BLaER1 (cell line): ENCODE measurements around the gene AFG1L.
"Not testable (repeated sequence)": the region's sequence is repeated elsewhere in the genome, so short reads cannot be mapped to it uniquely, and the experiment has no call there.

Experiments used
- H3K27ac ChIP-seq: shearing (Covaris generic); formaldehyde crosslinking; 2 replicates; pipeline ENCODE4 v1.8.1; 2022
- H3K27me3 ChIP-seq: shearing (Covaris generic); formaldehyde crosslinking; 2 replicates; pipeline ENCODE4 v1.8.1; 2022
- H3K36me3 ChIP-seq: shearing (Covaris generic); formaldehyde crosslinking; 2 replicates; pipeline ENCODE4 v1.8.1; 2022
- H3K4me1 ChIP-seq: shearing (Covaris generic); formaldehyde crosslinking; 2 replicates; pipeline ENCODE4 v1.8.1; 2022
- H3K4me2 ChIP-seq: shearing (Covaris generic); formaldehyde crosslinking; 2 replicates; pipeline ENCODE4 v1.8.1; 2022
- H3K4me3 ChIP-seq: shearing (Covaris generic); formaldehyde crosslinking; 2 replicates; pipeline ENCODE4 v1.8.1; 2022
- H3K9ac ChIP-seq: shearing (Covaris generic); formaldehyde crosslinking; 2 replicates; pipeline ENCODE4 v1.8.1; 2022
- H3K9me3 ChIP-seq: shearing (Covaris generic); formaldehyde crosslinking; 2 replicates; pipeline ENCODE4 v1.8.1; 2022
- H4K20me1 ChIP-seq: shearing (Covaris generic); formaldehyde crosslinking; 2 replicates; pipeline ENCODE4 v1.8.1; 2022
- Cebpa-rat ChIP-seq: shearing (Covaris generic); IDR thresholded peaks from 2 replicates; pipeline ENCODE4 v1.8.1; 2022

The AFG1L gene

DNA sequence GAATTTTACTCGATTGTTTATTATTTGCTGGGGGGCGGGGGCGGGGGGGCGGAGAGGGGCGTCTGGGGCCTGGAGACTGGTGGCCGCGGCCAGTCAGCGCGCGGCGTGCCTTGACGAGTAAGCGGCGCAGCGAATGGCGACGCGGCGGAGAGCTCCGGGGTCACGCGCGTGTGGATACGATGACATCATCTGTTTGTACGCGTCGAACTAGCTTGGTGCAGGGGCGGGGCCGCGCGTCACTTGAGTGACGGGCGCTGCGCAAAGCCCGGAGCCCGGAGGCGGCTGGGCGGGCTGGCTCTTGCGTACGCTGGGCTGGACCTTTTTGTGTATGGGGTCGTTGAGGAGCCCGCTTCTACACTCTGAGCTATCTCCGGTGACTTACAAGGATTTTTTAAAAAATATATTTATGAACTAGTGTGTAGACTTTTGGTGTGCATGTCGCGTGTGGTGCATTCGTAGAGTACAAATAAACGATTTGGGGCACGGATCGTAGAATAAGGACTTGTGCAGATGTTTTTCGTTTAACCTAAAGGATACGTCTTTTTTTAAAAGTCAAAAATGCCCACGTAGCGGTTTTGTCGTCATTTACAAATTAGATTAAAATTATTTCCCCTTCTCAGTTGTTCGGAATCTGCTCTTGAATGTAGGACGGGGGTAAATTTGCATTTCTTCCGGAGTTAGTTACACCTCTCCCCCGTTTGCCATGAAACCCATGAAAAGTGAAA, 263.7 kb downstream of the AFG1L start:
- TF ChIP-seq Cebpa-rat = no peak
- Histone ChIP-seq H3K4me1 (peaks cover 32% of the 10 kb centered on the region), H3K36me3 (peaks cover 11% of the 10 kb centered on the region; the same call in 1 of the 2 replicates), H3K27me3 (peaks cover 16% of the 10 kb centered on the region; the same call in 1 of the 2 replicates), H3K27ac (peak overlapping the region; percentile 91), H3K4me2 (peak overlapping the region; percentile 95), H3K9ac (peak overlapping the region; percentile 90), H3K4me3 (peak overlapping the region; percentile 93), H3K9me3 (no peaks in the 10 kb centered on the region), H4K20me1 (peaks cover 28% of the 10 kb centered on the region)

DNA sequence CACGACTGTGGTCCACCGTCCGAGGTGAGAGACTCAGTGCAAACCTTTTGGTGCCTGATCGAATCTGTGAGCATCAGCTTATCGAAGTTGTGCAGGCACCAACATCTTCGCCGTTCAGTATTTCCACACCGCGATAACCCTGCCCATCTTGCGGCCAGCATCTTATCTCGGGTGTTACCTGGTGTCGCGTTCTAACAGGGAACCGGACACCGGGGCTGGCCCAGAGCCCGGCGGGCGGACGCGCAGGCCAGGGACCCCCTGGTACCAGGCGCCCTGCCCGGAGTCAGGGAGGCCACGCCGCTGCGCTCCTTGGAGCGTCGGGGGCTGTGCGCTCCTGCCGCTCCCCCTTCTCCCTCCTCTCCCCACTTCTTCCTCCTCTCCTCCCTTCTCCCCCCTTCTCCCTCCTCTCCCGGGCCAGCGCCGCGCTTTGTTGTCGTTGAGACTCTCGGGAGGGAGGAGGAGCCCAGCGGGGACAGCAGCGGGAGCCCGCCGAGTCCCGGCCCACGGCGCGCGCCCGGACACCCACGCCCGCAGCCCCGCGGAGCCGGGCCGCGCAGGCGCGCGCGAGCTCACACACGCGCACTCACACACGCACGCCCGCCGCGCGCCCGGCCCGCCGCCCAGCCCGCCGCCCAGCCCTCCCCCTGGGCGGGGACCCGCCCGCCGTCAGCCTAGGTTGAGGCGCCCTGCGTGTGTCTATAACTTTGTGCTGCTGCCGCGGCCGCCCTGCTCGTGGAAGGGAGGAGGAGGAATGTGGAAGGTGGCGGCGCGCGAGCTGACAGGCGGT, 264.4 kb downstream of the AFG1L start:
- TF ChIP-seq Cebpa-rat = no peak
- peaks cover 35% of the 10 kb centered on the region for H4K20me1 ChIP-seq
- peak overlapping the region; percentile 90 for H3K9ac ChIP-seq
- H3K4me2 ChIP-seq = peak overlapping the region; percentile 95
- peak overlapping the region; percentile 83 for H3K27ac ChIP-seq
- no peaks in the 10 kb centered on the region for H3K9me3 ChIP-seq
- peaks cover 39% of the 10 kb centered on the region for H3K4me1 ChIP-seq
- H3K4me3 ChIP-seq = peak overlapping the region; percentile 93
- H3K27me3 ChIP-seq = peaks cover 16% of the 10 kb centered on the region; the same call in 1 of the 2 replicates
- H3K36me3 ChIP-seq = peaks cover 11% of the 10 kb centered on the region; the same call in 1 of the 2 replicates

GRCh38 chr6:108559884-108560462, 265.1 kb downstream of the AFG1L start:
- Histone ChIP-seq H3K27ac (peak overlapping the region; percentile 83), H3K9me3 (no peaks in the 10 kb centered on the region), H3K27me3 (peaks cover 16% of the 10 kb centered on the region; the same call in 1 of the 2 replicates), H4K20me1 (peaks cover 42% of the 10 kb centered on the region), H3K9ac (peak overlapping the region; percentile 90), H3K4me1 (peaks cover 46% of the 10 kb centered on the region), H3K4me3 (peak overlapping the region; percentile 93), H3K36me3 (peaks cover 11% of the 10 kb centered on the region; the same call in 1 of the 2 replicates), H3K4me2 (peak overlapping the region; percentile 95)
- no peak for TF ChIP-seq Cebpa-rat

GRCh38 chr6:108560463-108561308, 265.8 kb downstream of the AFG1L start, which contains the start of gene FOXO3:
TSS of gene FOXO3 (plus strand) at chr6:108560917. CDS start at chr6:108561209, 292 bp downstream.
- Histone ChIP-seq H3K27ac (peak within 1 kb of the TSS; percentile 83), H3K4me3 (peak within 1 kb of the TSS; percentile 93), H3K9ac (peak within 1 kb of the TSS; percentile 90), H3K4me2 (peak within 1 kb of the TSS; percentile 95), H3K4me1 (peaks cover 53% of the 10 kb centered on the region), H3K27me3 (peaks cover 16% of the 10 kb centered on the region; the same call in 1 of the 2 replicates), H3K36me3 (peaks cover 11% of the 10 kb centered on the region; the same call in 1 of the 2 replicates), H3K9me3 (no peaks in the 10 kb centered on the region), H4K20me1 (peaks cover 49% of the 10 kb centered on the region)
- no peak for TF ChIP-seq Cebpa-rat

DNA sequence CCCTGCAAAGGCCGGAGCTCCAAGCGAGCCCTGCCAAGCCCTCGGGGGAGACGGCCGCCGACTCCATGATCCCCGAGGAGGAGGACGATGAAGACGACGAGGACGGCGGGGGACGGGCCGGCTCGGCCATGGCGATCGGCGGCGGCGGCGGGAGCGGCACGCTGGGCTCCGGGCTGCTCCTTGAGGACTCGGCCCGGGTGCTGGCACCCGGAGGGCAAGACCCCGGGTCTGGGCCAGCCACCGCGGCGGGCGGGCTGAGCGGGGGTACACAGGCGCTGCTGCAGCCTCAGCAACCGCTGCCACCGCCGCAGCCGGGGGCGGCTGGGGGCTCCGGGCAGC, 266.4 kb downstream of the AFG1L start:
- H3K27ac ChIP-seq = 0 out of 2 replicates have a peak overlapping the region, but pooled peaks have one; percentile 33

GRCh38 chr6:108561742-108562502, 267.1 kb downstream of the AFG1L start:
- Histone ChIP-seq H3K4me1 (peaks cover 61% of the 10 kb centered on the region), H3K36me3 (peaks cover 14% of the 10 kb centered on the region), H3K27me3 (peaks cover 16% of the 10 kb centered on the region; the same call in 1 of the 2 replicates), H3K9ac (peak overlapping the region; percentile 63), H3K9me3 (no peaks in the 10 kb centered on the region), H3K4me2 (peak overlapping the region; percentile 95), H3K27ac (no peak overlapping the region), H4K20me1 (peaks cover 62% of the 10 kb centered on the region), H3K4me3 (peak overlapping the region; percentile 93)
- TF ChIP-seq Cebpa-rat = no peak

More for the DNA sequence above, 266.4 kb downstream of the AFG1L start:
- H3K9ac ChIP-seq = peak overlapping the region; percentile 90
- peaks cover 55% of the 10 kb centered on the region for H4K20me1 ChIP-seq
- peaks cover 16% of the 10 kb centered on the region; the same call in 1 of the 2 replicates for H3K27me3 ChIP-seq
- H3K4me3 ChIP-seq = peak overlapping the region; percentile 93
- H3K36me3 ChIP-seq = peaks cover 11% of the 10 kb centered on the region; the same call in 1 of the 2 replicates
- H3K4me2 ChIP-seq = peak overlapping the region; percentile 95
- not testable (repeated sequence) for H3K9me3 ChIP-seq
- peaks cover 59% of the 10 kb centered on the region for H3K4me1 ChIP-seq

GRCh38 chr6:108562503-108562993, 267.7 kb downstream of the AFG1L start:
- Histone ChIP-seq H3K9me3 (no peaks in the 10 kb centered on the region), H3K4me2 (peak overlapping the region; percentile 95), H3K36me3 (peaks cover 20% of the 10 kb centered on the region), H3K4me3 (peak overlapping the region; percentile 93), H4K20me1 (peaks cover 68% of the 10 kb centered on the region), H3K27ac (no peak overlapping the region), H3K27me3 (peaks cover 16% of the 10 kb centered on the region; the same call in 1 of the 2 replicates), H3K9ac (peak overlapping the region; percentile 63; the same call in 1 of the 2 replicates), H3K4me1 (peaks cover 59% of the 10 kb centered on the region)
- no peak for TF ChIP-seq Cebpa-rat

DNA sequence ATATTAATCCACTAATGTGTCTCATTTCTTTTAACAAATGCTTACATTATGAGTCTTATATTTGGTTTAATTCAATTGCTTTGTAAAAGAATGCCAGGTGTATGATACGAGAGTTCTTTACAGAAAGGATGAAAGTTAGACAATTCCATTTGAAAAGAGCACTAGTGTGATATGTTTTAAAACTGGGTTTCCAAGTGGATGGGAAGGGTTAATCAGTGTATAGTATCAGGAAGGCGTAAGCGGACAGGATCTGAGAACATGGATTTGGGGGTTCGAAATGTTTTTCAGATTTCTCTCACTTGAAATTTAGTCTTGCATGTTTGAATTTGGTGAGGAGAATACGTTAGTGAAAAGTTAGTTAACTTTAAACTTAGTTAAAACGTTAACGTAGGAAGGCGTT, 268.4 kb downstream of the AFG1L start:
- Histone ChIP-seq H3K36me3 (peaks cover 28% of the 10 kb centered on the region), H3K4me1 (peaks cover 59% of the 10 kb centered on the region), H4K20me1 (peaks cover 75% of the 10 kb centered on the region), H3K27ac (no peak overlapping the region), H3K9me3 (no peaks in the 10 kb centered on the region), H3K9ac (no peak overlapping the region), H3K4me3 (0 out of 2 replicates have a peak overlapping the region, but pooled peaks have one; percentile 93), H3K27me3 (peaks cover 16% of the 10 kb centered on the region; the same call in 1 of the 2 replicates), H3K4me2 (peak overlapping the region; percentile 95)
- no peak for TF ChIP-seq Cebpa-rat
